Measurements from ENCODE around the gene RANBP10.

GRCh38 chr16:67848118-67848517 is 41.8 kb upstream of the RANBP10 start:
- TF ChIP-seq CTCF (IDR thresholded peaks at IDR 0.05; ENCODE audit: insufficient read depth, low read length) (no peak), POLR2AphosphoS5 (IDR thresholded peaks at IDR 0.05; ENCODE audit: low read depth) (no peak), SPI1 (IDR thresholded peaks at IDR 0.05; ENCODE audit: borderline replicate concordance, low read depth) (no peak), REST (IDR thresholded peaks at IDR 0.05; ENCODE audit: insufficient replicate concordance, low read depth) (no peak), GABPA (IDR thresholded peaks at IDR 0.05; ENCODE audit: low read depth) (no peak)

All from HL-60 (cell line).